Astrocyte of the spinal cord (primary cell): ENCODE measurements around the gene GDI2.
"Not testable (repeated sequence)": the region's sequence is repeated elsewhere in the genome, so short reads cannot be mapped to it uniquely, and the experiment has no call there.

Experiments
- DNase-seq: peaks from one replicate; pipeline ENCODE4 v3.0.0; 2011; ENCODE audit warnings: low read depth, low spot score
- H3K4me3 ChIP-seq: 2 replicates; pipeline ENCODE4 v1.5.1; 2011; ENCODE audit warnings: low read depth, mild to moderate bottlenecking, low read length, moderate library complexity
- CTCF ChIP-seq: IDR thresholded peaks from 2 replicates; pipeline ENCODE4 v1.5.1; 2012; ENCODE audit warnings: low read depth, mild to moderate bottlenecking, low read length, inconsistent platforms
- in situ Hi-C: cut with HindIII; loops from 2 replicates; pipeline ENCODE4 v1.10.0; 2017; ENCODE audit warnings: low sequenced_read_pairs

GDI2 gene

GRCh38 chr10:5828725-5829124 lies 15.5 kb upstream of the GDI2 start:
- no peak overlapping the region for H3K4me3 ChIP-seq
- TF ChIP-seq CTCF, result no peak
- DNase-seq, result no peak
- in situ Hi-C loops, result no loop called here

- TF ChIP-seq CTCF, result no peak
- in situ Hi-C loops, result no loop called here
- H3K4me3 ChIP-seq, result no peak overlapping the region
- DNase-seq, result no peak
Measured at GRCh38 chr10:5827841-5828240, 14.6 kb upstream of the GDI2 start.

GRCh38 chr10:5826511-5826910 lies 13.3 kb upstream of the GDI2 start:
- in situ Hi-C loops, H3K4me3 ChIP-seq, DNase-seq: not testable (repeated sequence)

GRCh38 chr10:5818894-5819293 lies 5.7 kb upstream of the GDI2 start:
- no peak for DNase-seq
- no peak for TF ChIP-seq CTCF
- in situ Hi-C loops, result no loop called here
- H3K4me3 ChIP-seq, result no peak overlapping the region

GRCh38 chr10:5818048-5818331 lies 4.8 kb upstream of the GDI2 start:
- no peak for TF ChIP-seq CTCF
- H3K4me3 ChIP-seq, result no peak overlapping the region
- DNase-seq, result no peak
- in situ Hi-C loops, result no loop called here

GRCh38 chr10:5817322-5818047 lies 4.3 kb upstream of the GDI2 start:
- TF ChIP-seq CTCF, result no peak
- no peak overlapping the region for H3K4me3 ChIP-seq
- in situ Hi-C loops, result no loop called here
- no peak for DNase-seq

- no peak for DNase-seq
- H3K4me3 ChIP-seq, result no peak overlapping the region
- in situ Hi-C loops, result no loop called here
- TF ChIP-seq CTCF, result no peak
Measured at GRCh38 chr10:5816170-5816569, 2.9 kb upstream of the GDI2 start.
